ENCODE data around the gene CGNL1.

GRCh38 chr15:57364282-57365007 lies 11.9 kb upstream of the CGNL1 start:
- no peak for TF ChIP-seq POLR2A (IDR thresholded peaks at IDR 0.05; ENCODE audit: low read depth)
- TF ChIP-seq CTCF (IDR thresholded peaks at IDR 0.05), result peak in 1 of 3 experiments; percentile 9

All from esophagus muscularis mucosa (tissue), 3 donors.